Measurements from ENCODE around the gene IQSEC1. TPM values are rescaled to one million over a fixed set of nuclear protein-coding genes. Genes with fewer than 3 reads are reported as not detected.

The IQSEC1 gene
- total and polyA plus RNA-seq, 2 experiments from 2014 or later, result 8.0 to 51.9 TPM

DNA sequence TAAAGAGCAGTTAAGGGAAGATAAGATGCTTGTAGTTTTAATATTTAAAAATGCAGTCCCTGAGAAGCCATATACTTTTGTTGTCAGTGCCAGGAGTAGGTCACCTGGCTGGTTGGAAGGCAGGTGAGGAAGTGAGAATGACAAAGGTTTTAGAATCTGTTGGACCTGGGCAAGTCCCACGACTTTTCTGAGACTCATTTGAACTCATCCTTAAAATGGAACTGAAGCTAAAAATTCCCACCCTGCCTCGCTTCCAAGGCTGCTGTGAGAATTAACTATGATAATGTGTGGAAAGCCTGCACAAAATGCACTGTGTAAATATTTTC is 77.1 kb downstream of the IQSEC1 start:
- Histone ChIP-seq H2AFZ (no peak overlapping the region), H3F3A (replicated peaks; ENCODE audit: low read depth) (no peaks in the 10 kb centered on the region), H3K27ac (ENCODE audit: low read depth) (no peak overlapping the region), H3K36me3 (ENCODE audit: insufficient read depth) (no peaks in the 10 kb centered on the region), H3K79me2 (replicated peaks; ENCODE audit: insufficient read depth) (no peaks in the 10 kb centered on the region), H4K20me1 (replicated peaks; ENCODE audit: insufficient read depth) (no peaks in the 10 kb centered on the region; the same call in 1 of the 2 replicates), H3K27me3 (ENCODE audit: insufficient read depth) (peaks cover 17% of the 10 kb centered on the region), H3K4me1 (ENCODE audit: insufficient read depth) (peaks cover 9% of the 10 kb centered on the region), H3K4me3 (no peak overlapping the region), H3K4me2 (no peak overlapping the region), H3K9me2 (ENCODE audit: insufficient read depth) (no peaks in the 10 kb centered on the region)
- H3K27me3 Mint-ChIP-seq (ENCODE audit: insufficient read depth, low read depth, poor library complexity), result peaks cover 21% of the 10 kb centered on the region
- H3K4me3 Mint-ChIP-seq, result no peak overlapping the region
- no peaks in the 10 kb centered on the region for H3K36me3 Mint-ChIP-seq (ENCODE audit: low read depth)
- DNase-seq (ENCODE audit: low spot score) (no peak), ATAC-seq (no peak)
- H3K27ac Mint-ChIP-seq, result no peak overlapping the region
- TF ChIP-seq, protein P1, sequence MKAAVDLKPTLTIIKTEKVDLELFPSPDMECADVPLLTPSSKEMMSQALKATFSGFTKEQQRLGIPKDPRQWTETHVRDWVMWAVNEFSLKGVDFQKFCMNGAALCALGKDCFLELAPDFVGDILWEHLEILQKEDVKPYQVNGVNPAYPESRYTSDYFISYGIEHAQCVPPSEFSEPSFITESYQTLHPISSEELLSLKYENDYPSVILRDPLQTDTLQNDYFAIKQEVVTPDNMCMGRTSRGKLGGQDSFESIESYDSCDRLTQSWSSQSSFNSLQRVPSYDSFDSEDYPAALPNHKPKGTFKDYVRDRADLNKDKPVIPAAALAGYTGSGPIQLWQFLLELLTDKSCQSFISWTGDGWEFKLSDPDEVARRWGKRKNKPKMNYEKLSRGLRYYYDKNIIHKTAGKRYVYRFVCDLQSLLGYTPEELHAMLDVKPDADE (IDR thresholded peaks at IDR 0.05), result no peak
- TF ChIP-seq ZNF114 (CRISPR knock-in tag; IDR thresholded peaks at IDR 0.05) (no peak), NANOG (IDR thresholded peaks at IDR 0.05; ENCODE audit: borderline replicate concordance) (no peak), STAT1 (IDR thresholded peaks at IDR 0.05; ENCODE audit: unreplicated experiment) (no peak), POLR2AphosphoS5 (IDR thresholded peaks at IDR 0.05; ENCODE audit: low read depth) (no peak), EZH2 (IDR thresholded peaks at IDR 0.05; ENCODE audit: low read depth, unreplicated experiment) (no peak)
- TF ChIP-seq, protein P2, sequence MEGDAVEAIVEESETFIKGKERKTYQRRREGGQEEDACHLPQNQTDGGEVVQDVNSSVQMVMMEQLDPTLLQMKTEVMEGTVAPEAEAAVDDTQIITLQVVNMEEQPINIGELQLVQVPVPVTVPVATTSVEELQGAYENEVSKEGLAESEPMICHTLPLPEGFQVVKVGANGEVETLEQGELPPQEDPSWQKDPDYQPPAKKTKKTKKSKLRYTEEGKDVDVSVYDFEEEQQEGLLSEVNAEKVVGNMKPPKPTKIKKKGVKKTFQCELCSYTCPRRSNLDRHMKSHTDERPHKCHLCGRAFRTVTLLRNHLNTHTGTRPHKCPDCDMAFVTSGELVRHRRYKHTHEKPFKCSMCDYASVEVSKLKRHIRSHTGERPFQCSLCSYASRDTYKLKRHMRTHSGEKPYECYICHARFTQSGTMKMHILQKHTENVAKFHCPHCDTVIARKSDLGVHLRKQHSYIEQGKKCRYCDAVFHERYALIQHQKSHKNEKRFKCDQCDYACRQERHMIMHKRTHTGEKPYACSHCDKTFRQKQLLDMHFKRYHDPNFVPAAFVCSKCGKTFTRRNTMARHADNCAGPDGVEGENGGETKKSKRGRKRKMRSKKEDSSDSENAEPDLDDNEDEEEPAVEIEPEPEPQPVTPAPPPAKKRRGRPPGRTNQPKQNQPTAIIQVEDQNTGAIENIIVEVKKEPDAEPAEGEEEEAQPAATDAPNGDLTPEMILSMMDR (conservative IDR thresholded peaks at IDR 0.05; ENCODE audit: low read depth in 2 of 2), result no peak
- TF ChIP-seq, protein P3, sequence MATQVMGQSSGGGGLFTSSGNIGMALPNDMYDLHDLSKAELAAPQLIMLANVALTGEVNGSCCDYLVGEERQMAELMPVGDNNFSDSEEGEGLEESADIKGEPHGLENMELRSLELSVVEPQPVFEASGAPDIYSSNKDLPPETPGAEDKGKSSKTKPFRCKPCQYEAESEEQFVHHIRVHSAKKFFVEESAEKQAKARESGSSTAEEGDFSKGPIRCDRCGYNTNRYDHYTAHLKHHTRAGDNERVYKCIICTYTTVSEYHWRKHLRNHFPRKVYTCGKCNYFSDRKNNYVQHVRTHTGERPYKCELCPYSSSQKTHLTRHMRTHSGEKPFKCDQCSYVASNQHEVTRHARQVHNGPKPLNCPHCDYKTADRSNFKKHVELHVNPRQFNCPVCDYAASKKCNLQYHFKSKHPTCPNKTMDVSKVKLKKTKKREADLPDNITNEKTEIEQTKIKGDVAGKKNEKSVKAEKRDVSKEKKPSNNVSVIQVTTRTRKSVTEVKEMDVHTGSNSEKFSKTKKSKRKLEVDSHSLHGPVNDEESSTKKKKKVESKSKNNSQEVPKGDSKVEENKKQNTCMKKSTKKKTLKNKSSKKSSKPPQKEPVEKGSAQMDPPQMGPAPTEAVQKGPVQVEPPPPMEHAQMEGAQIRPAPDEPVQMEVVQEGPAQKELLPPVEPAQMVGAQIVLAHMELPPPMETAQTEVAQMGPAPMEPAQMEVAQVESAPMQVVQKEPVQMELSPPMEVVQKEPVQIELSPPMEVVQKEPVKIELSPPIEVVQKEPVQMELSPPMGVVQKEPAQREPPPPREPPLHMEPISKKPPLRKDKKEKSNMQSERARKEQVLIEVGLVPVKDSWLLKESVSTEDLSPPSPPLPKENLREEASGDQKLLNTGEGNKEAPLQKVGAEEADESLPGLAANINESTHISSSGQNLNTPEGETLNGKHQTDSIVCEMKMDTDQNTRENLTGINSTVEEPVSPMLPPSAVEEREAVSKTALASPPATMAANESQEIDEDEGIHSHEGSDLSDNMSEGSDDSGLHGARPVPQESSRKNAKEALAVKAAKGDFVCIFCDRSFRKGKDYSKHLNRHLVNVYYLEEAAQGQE (IDR thresholded peaks at IDR 0.05; ENCODE audit: unreplicated experiment), result no peak
- no peaks in the 10 kb centered on the region for H3K9me3 Mint-ChIP-seq
- peaks cover 11% of the 10 kb centered on the region for H3K4me1 Mint-ChIP-seq
